ENCODE results near the gene IL19. TPM values are rescaled to one million over a fixed set of nuclear protein-coding genes. Genes with fewer than 3 reads are reported as not detected.

The IL19 gene
- total RNA-seq, 1 experiment from 2014 or later: not detected

GRCh38 chr1:206772243-206772937 is 1.8 kb downstream of the IL19 start, which contains the start of gene IL10:
Gene IL10 (minus strand): TSS chr1:206772494. CDS start chr1:206772435, 59 bp downstream.
- H3K27ac Mint-ChIP-seq: no peak within 1 kb of the TSS
- H3K27me3 Mint-ChIP-seq (ENCODE audit: low read depth): peaks cover 14% of the 10 kb centered on the region

More at GRCh38 chr1:206772243-206772937, 1.8 kb downstream of the IL19 start, which contains the start of gene IL10:
- Histone ChIP-seq H3K4me2 (ENCODE audit: insufficient read depth, insufficient read length, low read length) (no peak within 1 kb of the TSS), H3K23ac (ENCODE audit: insufficient read length, low read depth, low read length) (no peak within 1 kb of the TSS), H3K23me2 (ENCODE audit: insufficient read length, low read depth, low read length, poor library complexity, severe bottlenecking) (no peaks in the 10 kb centered on the region), H2AFZ (ENCODE audit: low read length) (no peak within 1 kb of the TSS), H3K27me3 (ENCODE audit: insufficient read depth, low read length) (no peaks in the 10 kb centered on the region), H3K9ac (ENCODE audit: extremely low read depth, insufficient read length, low read length) (no peak within 1 kb of the TSS), H4K5ac (ENCODE audit: insufficient read length, low read depth, low read length) (no peak within 1 kb of the TSS), H4K8ac (replicated peaks; ENCODE audit: insufficient read length, low read depth, low read length) (no peak within 1 kb of the TSS), H2BK12ac (ENCODE audit: insufficient read length, low read depth, low read length) (no peak within 1 kb of the TSS), H4K20me1 (ENCODE audit: control insufficient read depth, insufficient read depth, insufficient read length) (no peaks in the 10 kb centered on the region), H3K79me1 (ENCODE audit: insufficient read depth, low read depth, low read length, poor library complexity, severe bottlenecking) (no peaks in the 10 kb centered on the region), H3K27ac (ENCODE audit: insufficient read length, low read depth, low read length) (no peak within 1 kb of the TSS), H2BK20ac (ENCODE audit: low read depth, low read length, poor library complexity, severe bottlenecking) (no peak within 1 kb of the TSS), H2BK15ac (ENCODE audit: low read depth, low read length) (no peak within 1 kb of the TSS), H4K91ac (ENCODE audit: insufficient read length, low read depth, low read length) (no peak within 1 kb of the TSS), H3K14ac (ENCODE audit: insufficient read depth, low read length) (no peak within 1 kb of the TSS), H3K18ac (ENCODE audit: insufficient read length, low read depth, low read length) (no peak within 1 kb of the TSS), H3K79me2 (ENCODE audit: insufficient read depth, low read length) (no peaks in the 10 kb centered on the region), H3K4me1 (ENCODE audit: insufficient read depth, low read length) (peaks cover 3% of the 10 kb centered on the region; the same call in 1 of the 2 replicates), H3T11ph (ENCODE audit: low read length) (no peak within 1 kb of the TSS), H3K9me3 (ENCODE audit: control insufficient read depth, low read depth, low read length) (no peaks in the 10 kb centered on the region), H2BK120ac (ENCODE audit: low read depth, low read length, poor library complexity, severe bottlenecking) (no peak within 1 kb of the TSS), H2BK5ac (ENCODE audit: insufficient read length, low read length) (no peak within 1 kb of the TSS), H3K56ac (ENCODE audit: insufficient read length, low read depth, low read length) (no peak within 1 kb of the TSS), H3K4ac (ENCODE audit: low read depth, low read length) (no peak within 1 kb of the TSS), H2AK5ac (ENCODE audit: insufficient read length, low read length) (no peak within 1 kb of the TSS)
- Mint-ChIP-seq H3K9me3 (no peaks in the 10 kb centered on the region), H3K4me1 (peaks cover 16 to 26% of the 10 kb centered on the region in 2 experiments), H3K36me3 (ENCODE audit: insufficient read depth in 1 of 3, low read depth in 3 of 3) (no peaks in the 10 kb centered on the region), H3K4me3 (no peak within 1 kb of the TSS)
- no peak for DNase-seq
- no CpG with 5 or more reads among the region's 8 CpGs for WGBS (ENCODE audit: extremely low coverage, insufficient read length, low lambda C conversion rate)
- no peak for TF ChIP-seq CTCF (conservative IDR thresholded peaks at IDR 0.05)

Data from H9 (cell line).